GM12892 (cell line): Measurements from ENCODE around the gene ASPSCR1.

ENCODE experiments used
- POLR2A ChIP-seq: IDR thresholded peaks from 2 replicates; pipeline ENCODE4 v1.6.1; 2011; ENCODE audit warnings: low read depth, low read length, control low read depth
- POLR2AphosphoS5 ChIP-seq: IDR thresholded peaks from 2 replicates; pipeline ENCODE4 v1.6.1; 2011; ENCODE audit warnings: low read depth, low read length, control low read depth
- TAF1 ChIP-seq: IDR thresholded peaks from 2 replicates; pipeline ENCODE4 v1.6.1; 2011; ENCODE audit warnings: low read depth, mild to moderate bottlenecking, control low read depth, low read length, borderline replicate concordance

GRCh38 chr17:82031303-82031884 lies 54.0 kb downstream of the ASPSCR1 start, which contains the start of gene RAC3:
- TF ChIP-seq POLR2A, result no peak
- TF ChIP-seq POLR2AphosphoS5, result no peak
- no peak for TF ChIP-seq TAF1
